Liver (tissue), 9 donors: ENCODE data around the gene ABHD10. TPM values are rescaled to one million over a fixed set of nuclear protein-coding genes. Genes with fewer than 3 reads are reported as not detected.
A peak's percentile ranks its signal among the peaks of the same experiment; 100 is the strongest.

Source experiments
- DNase-seq: peaks from one replicate; pipeline ENCODE4 v3.0.0-alpha.2; 2017; ENCODE audit warnings: low spot score
- H3K27ac ChIP-seq, 2 donors: one replicate each; pipeline ENCODE4 v1.7.0; 2013; ENCODE audit warnings: inconsistent platforms in 2 of 2, low read length in 2 of 2, control low read depth in 1 of 2, low read depth in 1 of 2, mild to moderate bottlenecking in 1 of 2
- H3K27me3 ChIP-seq, 4 donors: one replicate each; pipeline versions ENCODE4 v1.6.1 to v1.7.0; 2013; ENCODE audit warnings: low read length in 3 of 4, inconsistent platforms in 1 of 4, mild to moderate bottlenecking in 1 of 4, moderate library complexity in 1 of 4; ENCODE audit not compliant: control insufficient read depth in 4 of 4, insufficient read depth in 4 of 4
- H3K36me3 ChIP-seq, 4 donors: one replicate each; pipeline versions ENCODE4 v1.6.1 to v1.7.0; 2013; ENCODE audit warnings: low read length in 3 of 4, mild to moderate bottlenecking in 3 of 4, low read depth in 1 of 4, moderate library complexity in 1 of 4; ENCODE audit not compliant: control insufficient read depth in 4 of 4, insufficient read depth in 3 of 4
- H3K4me1 ChIP-seq, 4 donors: one replicate each; pipeline versions ENCODE4 v1.6.1 to v1.7.0; 2013; ENCODE audit warnings: low read length in 3 of 4, mild to moderate bottlenecking in 3 of 4, moderate library complexity in 1 of 4; ENCODE audit not compliant: control insufficient read depth in 4 of 4, insufficient read depth in 4 of 4
- H3K4me3 ChIP-seq, 3 donors: one replicate each; pipeline versions ENCODE4 v1.6.1 to v1.7.0; 2013; ENCODE audit warnings: low read length in 3 of 3, control low read depth in 1 of 3, low read depth in 1 of 3, mild to moderate bottlenecking in 1 of 3
- H3K9ac ChIP-seq, 2 donors: one replicate each; pipeline ENCODE4 v1.7.0; 2013; ENCODE audit warnings: low read length in 2 of 2, mild to moderate bottlenecking in 2 of 2, moderate library complexity in 2 of 2, control low read depth in 1 of 2, low read depth in 1 of 2
- H3K9me3 ChIP-seq, 4 donors: one replicate each; pipeline versions ENCODE4 v1.6.1 to v1.7.0; 2013; ENCODE audit warnings: low read length in 3 of 4; ENCODE audit not compliant: control insufficient read depth in 4 of 4
- EGR1 ChIP-seq, 2 donors: IDR thresholded peaks; 2 replicates each; pipeline ENCODE4 v1.6.1; 2016 to 2018; ENCODE audit warnings: antibody characterized with exemption in 2 of 2, low read depth in 2 of 2
- FOXA1 ChIP-seq: IDR thresholded peaks from 2 replicates; pipeline ENCODE4 v1.6.1; 2016; ENCODE audit warnings: antibody characterized with exemption
- FOXA2 ChIP-seq: IDR thresholded peaks from 2 replicates; pipeline ENCODE4 v1.6.1; 2016; ENCODE audit warnings: antibody characterized with exemption
- GABPA ChIP-seq, 2 donors: IDR thresholded peaks in 1 of 2; conservative IDR thresholded peaks in 1 of 2; 2 replicates each; pipeline ENCODE4 v1.6.1; 2016; ENCODE audit warnings: antibody characterized with exemption in 2 of 2, mild to moderate bottlenecking in 1 of 2, moderate library complexity in 1 of 2
- HNF4A ChIP-seq, 2 donors: conservative IDR thresholded peaks; 2 replicates each; pipeline ENCODE4 v1.6.1; 2016; ENCODE audit warnings: antibody characterized with exemption in 2 of 2, mild to moderate bottlenecking in 2 of 2
- HNF4G ChIP-seq: IDR thresholded peaks from 2 replicates; pipeline ENCODE4 v1.6.1; 2016; ENCODE audit warnings: antibody characterized with exemption
- JUND ChIP-seq, 2 donors: IDR thresholded peaks; 2 replicates each; pipeline ENCODE4 v1.6.1; 2016; ENCODE audit warnings: antibody characterized with exemption in 2 of 2
- RAD21 ChIP-seq, 2 donors: IDR thresholded peaks; 2 replicates each; pipeline ENCODE4 v1.6.1; 2016; ENCODE audit warnings: antibody characterized with exemption in 2 of 2, mild to moderate bottlenecking in 2 of 2
- RXRA ChIP-seq, 2 donors: IDR thresholded peaks; 2 replicates each; pipeline ENCODE4 v1.6.1; 2017 to 2018; ENCODE audit warnings: antibody characterized with exemption in 2 of 2, mild to moderate bottlenecking in 1 of 2
- SP1 ChIP-seq: IDR thresholded peaks from 2 replicates; pipeline ENCODE4 v1.6.1; 2018; ENCODE audit warnings: antibody characterized with exemption, mild to moderate bottlenecking
- TAF1 ChIP-seq: conservative IDR thresholded peaks from 2 replicates; pipeline ENCODE4 v1.6.1; 2016; ENCODE audit warnings: antibody characterized with exemption, mild to moderate bottlenecking
- YY1 ChIP-seq: IDR thresholded peaks from 2 replicates; pipeline ENCODE4 v1.6.1; 2016; ENCODE audit warnings: antibody characterized with exemption, mild to moderate bottlenecking
- WGBS: extraction: QIAGEN DNeasy Blood & Tissue Kit; methylation state at CpG from one replicate; pipeline ENCODE4 v1.1.7; 2013; 5-methylcytosine and 5-hydroxymethylcytosine counted together
- polyA plus RNA-seq, 2 donors: library from polyadenylated mRNA; stranded (reverse) in 1 of 2; unstranded in 1 of 2; fragments of 200-250 nt in 1 of 2; fragments of >200 nt in 1 of 2; fragmentation: Nextera tagmentation in 1 of 2; extraction: Ambion mirVana in 1 of 2; gene quantifications; one replicate each; pipeline versions ENCODE4 v1.2.1 to v1.2.3, GENCODE V29; 2013 to 2015
- total RNA-seq, 2 donors: library from RNA; depleted of rRNA; stranded (reverse); fragments of >200 nt; gene quantifications; one replicate each; pipeline ENCODE4 v1.2.3, GENCODE V29; 2014
- TF ChIP-seq, protein P1 (sequence below): IDR thresholded peaks from 2 replicates; pipeline ENCODE4 v1.6.1; 2016; ENCODE audit warnings: antibody characterized with exemption
- TF ChIP-seq, protein P2 (sequence below): IDR thresholded peaks from 2 replicates; pipeline ENCODE4 v1.6.1; 2016; ENCODE audit warnings: antibody characterized with exemption, mild to moderate bottlenecking
- TF ChIP-seq, protein P3 (sequence below): IDR thresholded peaks from 2 replicates; pipeline ENCODE4 v1.6.1; 2016; ENCODE audit warnings: antibody characterized with exemption
- donor health status: healthy.
- donor health status: healthy.
- donor health status: healthy.
- donor health status: healthy.
- donor health status: healthy.

ABHD10 gene
- 10 to 100 TPM; 18.7 to 22.1 TPM for total RNA-seq
- polyA plus RNA-seq, result 10 to 100 TPM; 15.1 to 19.1 TPM

DNA sequence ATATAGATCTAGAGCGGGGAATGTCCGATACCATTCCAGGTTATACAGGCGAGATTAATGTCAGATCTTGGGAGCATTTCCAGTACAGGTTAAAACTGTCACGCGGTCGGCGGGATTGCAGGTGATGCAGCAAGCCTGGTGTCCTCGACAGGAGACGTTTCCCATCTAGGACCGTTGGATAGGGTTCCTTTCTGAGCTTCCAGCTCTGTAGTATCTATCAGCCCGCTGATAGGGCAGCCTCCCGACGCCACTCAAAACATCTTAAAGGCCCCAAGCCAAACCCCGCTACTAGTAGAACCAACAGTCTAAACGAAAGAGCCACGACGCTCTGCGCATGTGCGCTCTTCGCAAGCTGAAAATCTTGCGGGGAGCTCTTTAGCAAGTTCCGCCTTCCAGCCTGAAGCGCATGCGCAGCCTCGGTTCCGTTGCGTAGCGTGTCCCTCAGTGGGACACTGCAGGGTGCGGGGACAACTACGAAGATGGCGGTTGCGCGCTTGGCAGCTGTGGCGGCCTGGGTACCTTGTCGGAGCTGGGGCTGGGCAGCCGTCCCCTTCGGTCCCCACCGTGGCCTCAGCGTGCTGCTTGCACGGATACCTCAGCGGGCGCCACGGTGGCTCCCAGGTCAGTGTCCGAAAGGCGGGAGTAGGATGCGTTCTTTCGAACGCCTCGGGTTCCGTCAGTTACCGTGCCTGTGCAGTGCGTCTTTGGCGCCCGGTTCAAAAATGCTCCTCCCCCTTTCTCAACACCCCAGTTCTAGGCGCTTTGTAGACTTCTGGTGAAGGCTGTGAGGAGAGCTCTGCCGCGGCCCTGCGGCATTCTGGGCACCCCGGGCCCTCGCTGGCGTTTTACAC, at the start of gene ABHD10:
Gene ABHD10 (plus strand): TSS at position 444 of the 851 bp plus-strand sequence. CDS start 36 bp downstream, at position 480.
- Histone ChIP-seq H3K9ac (peak within 1 kb of the TSS; percentile 83 to 86), H3K27me3 (no peaks in the 10 kb centered on the region), H3K9me3 (no peaks in the 10 kb centered on the region), H3K36me3 (peaks cover 0 to 13% (median 10%) of the 10 kb centered on the region in 4 donors), H3K4me3 (peak within 1 kb of the TSS; percentile 71 to 94 (median 81)), H3K4me1 (peaks cover 5 to 35% (median 24%) of the 10 kb centered on the region in 4 donors), H3K27ac (peak within 1 kb of the TSS; percentile 80 to 89)
- peak; percentile 93 for DNase-seq
- WGBS, result 2% methylated on average over 61 of the region's 61 CpGs
- TF ChIP-seq, protein P1, sequence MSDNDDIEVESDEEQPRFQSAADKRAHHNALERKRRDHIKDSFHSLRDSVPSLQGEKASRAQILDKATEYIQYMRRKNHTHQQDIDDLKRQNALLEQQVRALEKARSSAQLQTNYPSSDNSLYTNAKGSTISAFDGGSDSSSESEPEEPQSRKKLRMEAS, result peak; percentile 84
- no peak for TF ChIP-seq FOXA2
- TF ChIP-seq HNF4G, result no peak
- peak in 1 of 2 donors; percentile 39 for TF ChIP-seq EGR1 (IDR thresholded peaks at IDR 0.05; ENCODE audit: low read depth in 2 of 2)
- TF ChIP-seq SP1, result peak; percentile 28
- TF ChIP-seq JUND (IDR thresholded peaks at IDR 0.05), result no peak
- TF ChIP-seq, protein P2, sequence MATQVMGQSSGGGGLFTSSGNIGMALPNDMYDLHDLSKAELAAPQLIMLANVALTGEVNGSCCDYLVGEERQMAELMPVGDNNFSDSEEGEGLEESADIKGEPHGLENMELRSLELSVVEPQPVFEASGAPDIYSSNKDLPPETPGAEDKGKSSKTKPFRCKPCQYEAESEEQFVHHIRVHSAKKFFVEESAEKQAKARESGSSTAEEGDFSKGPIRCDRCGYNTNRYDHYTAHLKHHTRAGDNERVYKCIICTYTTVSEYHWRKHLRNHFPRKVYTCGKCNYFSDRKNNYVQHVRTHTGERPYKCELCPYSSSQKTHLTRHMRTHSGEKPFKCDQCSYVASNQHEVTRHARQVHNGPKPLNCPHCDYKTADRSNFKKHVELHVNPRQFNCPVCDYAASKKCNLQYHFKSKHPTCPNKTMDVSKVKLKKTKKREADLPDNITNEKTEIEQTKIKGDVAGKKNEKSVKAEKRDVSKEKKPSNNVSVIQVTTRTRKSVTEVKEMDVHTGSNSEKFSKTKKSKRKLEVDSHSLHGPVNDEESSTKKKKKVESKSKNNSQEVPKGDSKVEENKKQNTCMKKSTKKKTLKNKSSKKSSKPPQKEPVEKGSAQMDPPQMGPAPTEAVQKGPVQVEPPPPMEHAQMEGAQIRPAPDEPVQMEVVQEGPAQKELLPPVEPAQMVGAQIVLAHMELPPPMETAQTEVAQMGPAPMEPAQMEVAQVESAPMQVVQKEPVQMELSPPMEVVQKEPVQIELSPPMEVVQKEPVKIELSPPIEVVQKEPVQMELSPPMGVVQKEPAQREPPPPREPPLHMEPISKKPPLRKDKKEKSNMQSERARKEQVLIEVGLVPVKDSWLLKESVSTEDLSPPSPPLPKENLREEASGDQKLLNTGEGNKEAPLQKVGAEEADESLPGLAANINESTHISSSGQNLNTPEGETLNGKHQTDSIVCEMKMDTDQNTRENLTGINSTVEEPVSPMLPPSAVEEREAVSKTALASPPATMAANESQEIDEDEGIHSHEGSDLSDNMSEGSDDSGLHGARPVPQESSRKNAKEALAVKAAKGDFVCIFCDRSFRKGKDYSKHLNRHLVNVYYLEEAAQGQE, result peak; percentile 74
- no peak for TF ChIP-seq FOXA1
- peak in 1 of 2 donors; percentile 45 for TF ChIP-seq HNF4A (conservative IDR thresholded peaks at IDR 0.05)
- peak; percentile 96 for TF ChIP-seq YY1
- peak in 1 of 2 donors; percentile 50 for TF ChIP-seq RXRA (IDR thresholded peaks at IDR 0.05)
- peak; percentile 72 for TF ChIP-seq TAF1
- peak in 1 of 2 donors; percentile 27 for TF ChIP-seq RAD21 (IDR thresholded peaks at IDR 0.05)
- TF ChIP-seq, protein P3, sequence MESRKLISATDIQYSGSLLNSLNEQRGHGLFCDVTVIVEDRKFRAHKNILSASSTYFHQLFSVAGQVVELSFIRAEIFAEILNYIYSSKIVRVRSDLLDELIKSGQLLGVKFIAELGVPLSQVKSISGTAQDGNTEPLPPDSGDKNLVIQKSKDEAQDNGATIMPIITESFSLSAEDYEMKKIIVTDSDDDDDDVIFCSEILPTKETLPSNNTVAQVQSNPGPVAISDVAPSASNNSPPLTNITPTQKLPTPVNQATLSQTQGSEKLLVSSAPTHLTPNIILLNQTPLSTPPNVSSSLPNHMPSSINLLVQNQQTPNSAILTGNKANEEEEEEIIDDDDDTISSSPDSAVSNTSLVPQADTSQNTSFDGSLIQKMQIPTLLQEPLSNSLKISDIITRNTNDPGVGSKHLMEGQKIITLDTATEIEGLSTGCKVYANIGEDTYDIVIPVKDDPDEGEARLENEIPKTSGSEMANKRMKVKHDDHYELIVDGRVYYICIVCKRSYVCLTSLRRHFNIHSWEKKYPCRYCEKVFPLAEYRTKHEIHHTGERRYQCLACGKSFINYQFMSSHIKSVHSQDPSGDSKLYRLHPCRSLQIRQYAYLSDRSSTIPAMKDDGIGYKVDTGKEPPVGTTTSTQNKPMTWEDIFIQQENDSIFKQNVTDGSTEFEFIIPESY, result peak; percentile 72
- peak in 1 of 2 donors; percentile 63 for TF ChIP-seq GABPA (IDR thresholded peaks at IDR 0.05 in 1 of 2, conservative IDR thresholded peaks at IDR 0.05 in 1 of 2)

DNA sequence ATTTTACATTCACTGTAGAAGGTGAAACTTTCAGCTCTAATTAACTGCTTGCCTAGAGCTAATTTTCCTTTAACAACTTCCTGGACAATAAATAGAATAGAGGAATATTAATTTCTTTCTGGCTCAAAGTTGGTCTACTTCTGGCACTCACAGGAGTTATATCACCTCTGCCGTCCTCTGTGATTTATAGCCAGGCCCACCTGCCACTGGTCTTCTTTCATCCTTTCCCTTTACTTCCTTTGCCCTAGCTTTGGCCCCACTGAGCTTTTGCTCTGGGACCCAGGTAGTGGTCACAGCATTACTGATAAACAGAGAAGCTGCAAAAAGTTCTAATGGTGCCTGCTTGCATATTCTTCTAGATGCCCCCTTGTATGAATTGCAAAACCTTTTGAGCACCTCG, 49.3 kb upstream of the ABHD10 start:
- H3K9me3 ChIP-seq, result no peaks in the 10 kb centered on the region
- no peaks in the 10 kb centered on the region for H3K27me3 ChIP-seq
- H3K9ac ChIP-seq, result no peak overlapping the region
- WGBS, result 88% methylated on average over 2 of the region's 2 CpGs
- no peak overlapping the region for H3K27ac ChIP-seq
- TF ChIP-seq FOXA2, result no peak
- no peak for TF ChIP-seq RXRA (IDR thresholded peaks at IDR 0.05)
- H3K36me3 ChIP-seq, result peaks cover 2 to 35% (median 9%) of the 10 kb centered on the region in 4 donors
- H3K4me1 ChIP-seq, result peaks cover 0 to 5% (median 2%) of the 10 kb centered on the region in 4 donors
- H3K4me3 ChIP-seq, result no peak overlapping the region
- no peak for DNase-seq
